ENCODE results near the gene CENPP. TPM values are rescaled to one million over a fixed set of nuclear protein-coding genes. Genes with fewer than 3 reads are reported as not detected.

Gene CENPP
- total RNA-seq, 1 experiment from 2014 or later, result 19.6 TPM

- in situ Hi-C loops (cut with HindIII; ENCODE audit: low sequenced_read_pairs), result no loop called here
- no peak for DNase-seq (ENCODE audit: low spot score)
Measured at GRCh38 chr9:92493749-92494387, 168.1 kb downstream of the CENPP start.

GRCh38 chr9:92494856-92495255, 169.1 kb downstream of the CENPP start:
- no peak for DNase-seq (ENCODE audit: low spot score)
- in situ Hi-C loops (cut with HindIII; ENCODE audit: low sequenced_read_pairs), result no loop called here

GRCh38 chr9:92496396-92497176, 170.8 kb downstream of the CENPP start:
- in situ Hi-C loops (cut with HindIII; ENCODE audit: low sequenced_read_pairs), result no loop called here

GRCh38 chr9:92499701-92500100, 173.9 kb downstream of the CENPP start:
- in situ Hi-C loops (cut with HindIII; ENCODE audit: low sequenced_read_pairs), result no loop called here
- no peak for DNase-seq (ENCODE audit: low spot score)

More at GRCh38 chr9:92496396-92497176, 170.8 kb downstream of the CENPP start:
- DNase-seq (ENCODE audit: low spot score), result no peak

- DNase-seq (ENCODE audit: low spot score), result no peak
- in situ Hi-C loops (cut with HindIII; ENCODE audit: low sequenced_read_pairs), result no loop called here
Measured at GRCh38 chr9:92500725-92501124, 175.0 kb downstream of the CENPP start.

GRCh38 chr9:92501671-92502393, 176.1 kb downstream of the CENPP start:
- in situ Hi-C loops (cut with HindIII; ENCODE audit: low sequenced_read_pairs), result no loop called here
- peak; percentile 10 for DNase-seq (ENCODE audit: low spot score)

- in situ Hi-C loops (cut with HindIII; ENCODE audit: low sequenced_read_pairs), result no loop called here
Measured at GRCh38 chr9:92503156-92503555, 177.4 kb downstream of the CENPP start.

GRCh38 chr9:92504881-92505280, 179.1 kb downstream of the CENPP start:
- in situ Hi-C loops (cut with HindIII; ENCODE audit: low sequenced_read_pairs), result no loop called here
- no peak for DNase-seq (ENCODE audit: low spot score)

More at GRCh38 chr9:92503156-92503555, 177.4 kb downstream of the CENPP start:
- no peak for DNase-seq (ENCODE audit: low spot score)

GRCh38 chr9:92506184-92506857, 180.6 kb downstream of the CENPP start:
- in situ Hi-C loops (cut with HindIII; ENCODE audit: low sequenced_read_pairs), result no loop called here
- no peak for DNase-seq (ENCODE audit: low spot score)

GRCh38 chr9:92507005-92507404, 181.3 kb downstream of the CENPP start:
- in situ Hi-C loops (cut with HindIII; ENCODE audit: low sequenced_read_pairs), result no loop called here
- DNase-seq (ENCODE audit: low spot score), result no peak

GRCh38 chr9:92507496-92507895, 181.7 kb downstream of the CENPP start:
- no peak for DNase-seq (ENCODE audit: low spot score)
- in situ Hi-C loops (cut with HindIII; ENCODE audit: low sequenced_read_pairs), result no loop called here

GRCh38 chr9:92508018-92508820, 182.5 kb downstream of the CENPP start:
- in situ Hi-C loops (cut with HindIII; ENCODE audit: low sequenced_read_pairs), result no loop called here
- DNase-seq (ENCODE audit: low spot score), result no peak

GRCh38 chr9:92509050-92509449, 183.3 kb downstream of the CENPP start:
- in situ Hi-C loops (cut with HindIII; ENCODE audit: low sequenced_read_pairs), result no loop called here

GRCh38 chr9:92510747-92511146, 185.0 kb downstream of the CENPP start:
- DNase-seq (ENCODE audit: low spot score), result no peak
- in situ Hi-C loops (cut with HindIII; ENCODE audit: low sequenced_read_pairs), result no loop called here

More at GRCh38 chr9:92509050-92509449, 183.3 kb downstream of the CENPP start:
- no peak for DNase-seq (ENCODE audit: low spot score)

GRCh38 chr9:92512622-92513021, 186.9 kb downstream of the CENPP start:
- DNase-seq (ENCODE audit: low spot score), result no peak
- in situ Hi-C loops (cut with HindIII; ENCODE audit: low sequenced_read_pairs), result no loop called here

- no peak for DNase-seq (ENCODE audit: low spot score)
- in situ Hi-C loops (cut with HindIII; ENCODE audit: low sequenced_read_pairs), result no loop called here
Measured at GRCh38 chr9:92513349-92513748, 187.6 kb downstream of the CENPP start.

- no peak for DNase-seq (ENCODE audit: low spot score)
- in situ Hi-C loops (cut with HindIII; ENCODE audit: low sequenced_read_pairs), result no loop called here
Measured at GRCh38 chr9:92514635-92515034, 188.9 kb downstream of the CENPP start.

- no peak for DNase-seq (ENCODE audit: low spot score)
- in situ Hi-C loops (cut with HindIII; ENCODE audit: low sequenced_read_pairs), result no loop called here
Measured at GRCh38 chr9:92516521-92516920, 190.8 kb downstream of the CENPP start.

- no peak for DNase-seq (ENCODE audit: low spot score)
Measured at GRCh38 chr9:92517046-92517445, 191.3 kb downstream of the CENPP start.

More at GRCh38 chr9:92517046-92517445, 191.3 kb downstream of the CENPP start:
- in situ Hi-C loops (cut with HindIII; ENCODE audit: low sequenced_read_pairs), result no loop called here
